HepG2 (cell line): ENCODE data around the gene MICAL3. TPM values are rescaled to one million over a fixed set of nuclear protein-coding genes. Genes with fewer than 3 reads are reported as not detected.

Source experiments
- ATAC-seq: fragments of 200-7000 bp; cut with Tn5 transposase; 3 replicates; pipeline ENCODE4 v1.9.1; 2020; ENCODE audit warnings: mild to moderate bottlenecking, moderate library complexity
- BruUV-seq: library from RNA; stranded (reverse); fragments of 400-500 nt; replicated peaks from 2 replicates; lab custom pipeline; 2021; lab: Mats Ljungman, UMichigan
- CTCF ChIA-PET: fragments of 300-600 bp; formaldehyde crosslinking; extraction: SDS; loops from one replicate; lab custom pipeline; 2021; ENCODE audit warnings: low total read pairs, inconsistent platforms, low intra/inter-chr PET ratio; lab: Yijun Ruan, JAX
- POLR2A ChIA-PET: fragments of 350-600 bp; sonication (Branson Sonifier 250); formaldehyde crosslinking; loops from one replicate; lab custom pipeline; 2020; ENCODE audit warnings: antibody characterized with exemption, inconsistent platforms; lab: Yijun Ruan, JAX
- DNase-seq: peaks from one replicate; pipeline ENCODE4 v3.0.0-alpha.2; 2015; ENCODE audit warnings: low spot score
- FAIRE-seq: peaks from 3 replicates; lab custom pipeline; 2011; peaks lifted over from hg19 to GRCh38; lab: Jason Lieb, UNC
- H2AFZ ChIP-seq: one replicate; pipeline ENCODE4 v1.6.1; 2011; ENCODE audit warnings: low read length, inconsistent platforms
- H3K27ac ChIP-seq: fragments of 300-600 bp; 3 replicates; pipeline ENCODE4 v1.8.0; 2011; ENCODE audit warnings: mixed run types, mild to moderate bottlenecking, mixed read lengths, low read length, inconsistent platforms; ENCODE audit not compliant: insufficient read depth; ENCODE audit errors: extremely low read length
- H3K27me3 ChIP-seq, 2 experiments: fragments of 200-600 bp in 1 of 2; 2 replicates in 1 of 2; 3 replicates in 1 of 2; pipeline versions ENCODE4 v1.6.0 to v1.8.0; 2011; ENCODE audit warnings: low read length in 2 of 2, mild to moderate bottlenecking in 2 of 2, moderate library complexity in 2 of 2, inconsistent platforms in 1 of 2; ENCODE audit not compliant: insufficient read depth in 2 of 2, control insufficient read depth in 1 of 2
- H3K36me3 ChIP-seq, 2 experiments: fragments of 200-600 bp in 1 of 2; replicated peaks in 1 of 2; 2 replicates in 1 of 2; 3 replicates in 1 of 2; pipeline versions ENCODE4 v1.5.1 to v1.8.0; 2011; ENCODE audit warnings: low read length in 2 of 2, inconsistent platforms in 1 of 2; ENCODE audit not compliant: insufficient read depth in 2 of 2, control insufficient read depth in 1 of 2
- H3K4me1 ChIP-seq: 2 replicates; pipeline ENCODE4 v1.5.1; 2012; ENCODE audit warnings: low read length, inconsistent platforms; ENCODE audit not compliant: insufficient read depth
- H3K4me2 ChIP-seq: 2 replicates; pipeline ENCODE4 v1.6.0; 2011; ENCODE audit warnings: low read depth, low read length, inconsistent platforms
- H3K4me3 ChIP-seq, 3 experiments: fragments of 200-600 bp in 1 of 3; sonication (generic), shearing (Covaris generic) in 1 of 3; replicated peaks in 1 of 3; 2 replicates each; pipeline ENCODE4 v1.5.1; 2011 to 2016; ENCODE audit warnings: low read length in 3 of 3, inconsistent platforms in 2 of 3, low read depth in 2 of 3, mild to moderate bottlenecking in 2 of 3, control low read depth in 1 of 3, mixed read lengths in 1 of 3; ENCODE audit not compliant: insufficient read depth in 1 of 3
- H3K79me2 ChIP-seq: one replicate; pipeline ENCODE4 v1.6.1; 2011; ENCODE audit warnings: low read length, inconsistent platforms; ENCODE audit not compliant: insufficient read depth
- H3K9ac ChIP-seq: 2 replicates; pipeline ENCODE4 v1.6.0; 2011; ENCODE audit warnings: mild to moderate bottlenecking, low read depth, low read length, inconsistent platforms; ENCODE audit not compliant: insufficient read depth
- H3K9me3 ChIP-seq: 2 replicates; pipeline ENCODE4 v1.5.1; 2012; ENCODE audit warnings: mild to moderate bottlenecking, low read length
- H4K20me1 ChIP-seq: 2 replicates; pipeline ENCODE4 v1.6.0; 2011; ENCODE audit warnings: inconsistent platforms, mild to moderate bottlenecking, low read length, moderate library complexity; ENCODE audit not compliant: insufficient read depth
- DMTF1 ChIP-seq: sonication (generic); formaldehyde crosslinking; IDR thresholded peaks from 2 replicates; pipeline ENCODE4 v1.4.0; 2020; ENCODE audit warnings: mild to moderate bottlenecking, missing genetic modification reagents
- MEIS2 ChIP-seq: sonication (generic); formaldehyde crosslinking; IDR thresholded peaks from 2 replicates; pipeline ENCODE4 v1.9.0; 2021; ENCODE audit warnings: mild to moderate bottlenecking, missing genetic modification reagents
- NR3C1 ChIP-seq: sonication (generic); formaldehyde crosslinking; IDR thresholded peaks from 2 replicates; pipeline ENCODE4 v1.4.0; 2020; ENCODE audit warnings: missing genetic modification reagents
- PRDM15 ChIP-seq: sonication (generic); formaldehyde crosslinking; IDR thresholded peaks from 2 replicates; pipeline ENCODE4 v1.4.0; 2020; ENCODE audit warnings: missing genetic modification reagents
- SNRNP70 ChIP-seq: fragments of 200-400 bp; formaldehyde crosslinking; IDR thresholded peaks from 2 replicates; pipeline ENCODE4 v1.6.1; 2017; ENCODE audit warnings: mild to moderate bottlenecking, low read depth, low read length, moderate library complexity
- TEAD2 ChIP-seq: sonication (generic); formaldehyde crosslinking; IDR thresholded peaks from 2 replicates; pipeline ENCODE4 v1.9.0; 2021; ENCODE audit warnings: missing genetic modification reagents
- ZNF33A ChIP-seq: sonication (generic); formaldehyde crosslinking; IDR thresholded peaks from 2 replicates; pipeline ENCODE4 v1.5.1; 2020; ENCODE audit warnings: missing genetic modification reagents, mild to moderate bottlenecking, moderate library complexity, borderline replicate concordance
- ZNF883 ChIP-seq: sonication (generic); formaldehyde crosslinking; IDR thresholded peaks from 2 replicates; pipeline ENCODE4 v1.5.1; 2020; ENCODE audit warnings: mild to moderate bottlenecking, missing genetic modification reagents; ENCODE audit errors: not compliant biosample characterization
- WGBS: methylation state at CpG from one replicate; pipeline ENCODE4 v1.1.6; 2017; ENCODE audit warnings: low lambda C conversion rate; 5-methylcytosine and 5-hydroxymethylcytosine counted together
- in situ Hi-C: cut with HindIII; loops from 2 replicates; pipeline ENCODE4 v1.10.0; 2017; ENCODE audit warnings: low pct_unique_long_range_greater_than_20kb; ENCODE audit not compliant: extremely low pct_ligation_motif_present
- intact Hi-C: fragments of 100-400 bp; cut with micrococcal nuclease; formaldehyde crosslinking; loops from one replicate; pipeline ENCODE4 v1.10.0; 2022; ENCODE audit not compliant: unreplicated experiment
- polyA plus RNA-seq, 8 experiments: library from polyadenylated mRNA; depleted of rRNA in 3 of 8; stranded (reverse) in 7 of 8; unstranded in 1 of 8; fragments of >200 nt; fragmentation: Illumina TruSeq in 4 of 8; extraction: Trizol in 4 of 8; gene quantifications; 2 replicates each; pipeline versions ENCODE4 v1.2.1 to v1.2.3, GENCODE V29; 2011 to 2016; ENCODE audit warnings: low read depth in 4 of 8, missing spikeins in 1 of 8, mixed read lengths in 1 of 8; ENCODE audit not compliant: insufficient read depth in 1 of 8
- total RNA-seq, 5 experiments: library from RNA; depleted of rRNA; stranded (reverse); fragments of >200 nt; fragmentation: Illumina TruSeq; extraction: Trizol; gene quantifications; 2 replicates each; pipeline ENCODE4 v1.2.3, GENCODE V29; 2016; ENCODE audit warnings: low read depth in 1 of 5
- TF ChIP-seq, protein P1 (sequence below): sonication (generic); formaldehyde crosslinking; conservative IDR thresholded peaks from 2 replicates; pipeline ENCODE4 v1.4.0; 2020; ENCODE audit warnings: mild to moderate bottlenecking, missing genetic modification reagents, moderate library complexity
- TF ChIP-seq, protein P2 (sequence below): sonication (generic); formaldehyde crosslinking; IDR thresholded peaks from 2 replicates; pipeline ENCODE4 v1.5.1; 2020; ENCODE audit warnings: mild to moderate bottlenecking, moderate library complexity, missing genetic modification reagents

MICAL3 gene
- total and polyA plus RNA-seq, 2 of the 13 experiments (the other 11 are each of a cell fraction or from before 2014, with no cell fraction given), result 5.3 to 12.5 TPM

DNA sequence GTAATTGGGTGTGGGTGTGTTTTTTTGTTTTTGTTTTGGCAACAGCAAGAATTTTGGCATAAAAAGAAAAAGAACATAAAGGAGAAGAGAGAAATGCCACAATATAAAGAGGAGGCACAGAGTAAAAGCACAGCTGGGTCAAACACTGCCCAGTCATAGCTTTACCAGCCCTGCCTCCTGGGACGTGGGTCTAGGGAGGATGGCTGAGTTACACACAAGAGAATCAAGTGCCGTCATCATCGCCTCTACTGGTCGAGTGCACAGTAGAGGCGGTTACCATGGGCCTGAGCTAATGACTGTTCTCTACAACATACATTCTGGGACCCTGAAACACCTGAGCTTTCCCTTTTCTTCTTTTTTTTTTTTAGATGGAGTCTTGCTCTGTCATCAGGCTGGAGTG, 162.5 kb downstream of the MICAL3 start (continued):
- TF ChIP-seq, protein P1, sequence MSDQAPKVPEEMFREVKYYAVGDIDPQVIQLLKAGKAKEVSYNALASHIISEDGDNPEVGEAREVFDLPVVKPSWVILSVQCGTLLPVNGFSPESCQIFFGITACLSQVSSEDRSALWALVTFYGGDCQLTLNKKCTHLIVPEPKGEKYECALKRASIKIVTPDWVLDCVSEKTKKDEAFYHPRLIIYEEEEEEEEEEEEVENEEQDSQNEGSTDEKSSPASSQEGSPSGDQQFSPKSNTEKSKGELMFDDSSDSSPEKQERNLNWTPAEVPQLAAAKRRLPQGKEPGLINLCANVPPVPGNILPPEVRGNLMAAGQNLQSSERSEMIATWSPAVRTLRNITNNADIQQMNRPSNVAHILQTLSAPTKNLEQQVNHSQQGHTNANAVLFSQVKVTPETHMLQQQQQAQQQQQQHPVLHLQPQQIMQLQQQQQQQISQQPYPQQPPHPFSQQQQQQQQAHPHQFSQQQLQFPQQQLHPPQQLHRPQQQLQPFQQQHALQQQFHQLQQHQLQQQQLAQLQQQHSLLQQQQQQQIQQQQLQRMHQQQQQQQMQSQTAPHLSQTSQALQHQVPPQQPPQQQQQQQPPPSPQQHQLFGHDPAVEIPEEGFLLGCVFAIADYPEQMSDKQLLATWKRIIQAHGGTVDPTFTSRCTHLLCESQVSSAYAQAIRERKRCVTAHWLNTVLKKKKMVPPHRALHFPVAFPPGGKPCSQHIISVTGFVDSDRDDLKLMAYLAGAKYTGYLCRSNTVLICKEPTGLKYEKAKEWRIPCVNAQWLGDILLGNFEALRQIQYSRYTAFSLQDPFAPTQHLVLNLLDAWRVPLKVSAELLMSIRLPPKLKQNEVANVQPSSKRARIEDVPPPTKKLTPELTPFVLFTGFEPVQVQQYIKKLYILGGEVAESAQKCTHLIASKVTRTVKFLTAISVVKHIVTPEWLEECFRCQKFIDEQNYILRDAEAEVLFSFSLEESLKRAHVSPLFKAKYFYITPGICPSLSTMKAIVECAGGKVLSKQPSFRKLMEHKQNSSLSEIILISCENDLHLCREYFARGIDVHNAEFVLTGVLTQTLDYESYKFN (CRISPR knock-in tag), result no peak
- TF ChIP-seq ZNF883 (CRISPR knock-in tag) (no peak), ZNF33A (CRISPR knock-in tag) (no peak)
- TF ChIP-seq, all 625 proteins: peak for 0

GRCh38 chr22:17860220-17860965, 164.0 kb downstream of the MICAL3 start:
- H2AFZ ChIP-seq, result no peak overlapping the region
- ATAC-seq, result no peak
- no peak overlapping the region for H3K4me3 ChIP-seq
- POLR2A ChIA-PET, result no interaction called here
- CTCF ChIA-PET, result no interaction called here
- peaks cover 9 to 13% of the 10 kb centered on the region in 2 experiments; a peak in 4 of 5 replicates for H3K36me3 ChIP-seq
- H3K9ac ChIP-seq, result no peak overlapping the region
- FAIRE-seq, result no peak
- H3K27ac ChIP-seq, result no peak overlapping the region
- BruUV-seq, result no TSS peak
- H3K4me2 ChIP-seq, result no peak overlapping the region
- intact Hi-C loops, result no loop called here
- no peak for DNase-seq
- H3K4me1 ChIP-seq, result no peaks in the 10 kb centered on the region
- in situ Hi-C loops, result no loop called here
- no peaks in the 10 kb centered on the region for H3K27me3 ChIP-seq
- no peaks in the 10 kb centered on the region for H3K79me2 ChIP-seq
- 97% methylated on average over 23 of the region's 23 CpGs for WGBS
- H4K20me1 ChIP-seq, result no peaks in the 10 kb centered on the region
- no peaks in the 10 kb centered on the region for H3K9me3 ChIP-seq
- TF ChIP-seq NR3C1 (CRISPR knock-in tag) (no peak), PRDM15 (no peak), DMTF1 (CRISPR knock-in tag) (no peak), MEIS2 (CRISPR knock-in tag) (no peak), SNRNP70 (no peak), TEAD2 (CRISPR knock-in tag) (no peak)
- TF ChIP-seq, protein P2, sequence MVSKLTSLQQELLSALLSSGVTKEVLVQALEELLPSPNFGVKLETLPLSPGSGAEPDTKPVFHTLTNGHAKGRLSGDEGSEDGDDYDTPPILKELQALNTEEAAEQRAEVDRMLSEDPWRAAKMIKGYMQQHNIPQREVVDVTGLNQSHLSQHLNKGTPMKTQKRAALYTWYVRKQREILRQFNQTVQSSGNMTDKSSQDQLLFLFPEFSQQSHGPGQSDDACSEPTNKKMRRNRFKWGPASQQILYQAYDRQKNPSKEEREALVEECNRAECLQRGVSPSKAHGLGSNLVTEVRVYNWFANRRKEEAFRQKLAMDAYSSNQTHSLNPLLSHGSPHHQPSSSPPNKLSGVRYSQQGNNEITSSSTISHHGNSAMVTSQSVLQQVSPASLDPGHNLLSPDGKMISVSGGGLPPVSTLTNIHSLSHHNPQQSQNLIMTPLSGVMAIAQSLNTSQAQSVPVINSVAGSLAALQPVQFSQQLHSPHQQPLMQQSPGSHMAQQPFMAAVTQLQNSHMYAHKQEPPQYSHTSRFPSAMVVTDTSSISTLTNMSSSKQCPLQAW, result no peak
